GM23338 (cell line): ENCODE results near the gene SLC32A1.

Experiments used
- CREB1 ChIP-seq: fragments of 250-450 bp; sonication (Bioruptor Pico); IDR thresholded peaks from 2 replicates; pipeline ENCODE4 v1.5.0; 2020; ENCODE audit warnings: low read depth, mild to moderate bottlenecking, moderate library complexity
- CTCF ChIP-seq, 2 experiments: fragments of 200-600 bp in 1 of 2; sonication (generic) in 1 of 2; conservative IDR thresholded peaks; 2 replicates each; pipeline versions ENCODE4 v1.5.1 to v1.6.1; 2016 to 2017; ENCODE audit warnings: antibody characterized with exemption in 2 of 2, low read depth in 2 of 2, mild to moderate bottlenecking in 2 of 2, moderate library complexity in 1 of 2
- ETS1 ChIP-seq: IDR thresholded peaks from 2 replicates; pipeline ENCODE4 v1.6.1; 2016; ENCODE audit warnings: antibody characterized with exemption
- EZH2 ChIP-seq: fragments of 200-600 bp; sonication (generic); IDR thresholded peaks from one replicate; pipeline ENCODE4 v1.8.0; 2017; ENCODE audit warnings: antibody characterized with exemption, mild to moderate bottlenecking, low read depth; ENCODE audit not compliant: unreplicated experiment
- EZH2phosphoT487 ChIP-seq: fragments of 200-600 bp; sonication (generic); IDR thresholded peaks from one replicate; pipeline ENCODE4 v1.8.1; 2018; ENCODE audit warnings: antibody characterized with exemption; ENCODE audit not compliant: unreplicated experiment
- JUNB ChIP-seq: IDR thresholded peaks from one replicate; pipeline ENCODE4 v1.6.1; 2016; ENCODE audit warnings: antibody characterized with exemption; ENCODE audit not compliant: unreplicated experiment
- NANOG ChIP-seq: IDR thresholded peaks from 2 replicates; pipeline ENCODE4 v1.6.1; 2016; ENCODE audit warnings: antibody characterized with exemption, borderline replicate concordance
- POLR2AphosphoS5 ChIP-seq: IDR thresholded peaks from 2 replicates; pipeline ENCODE4 v1.6.1; 2016; ENCODE audit warnings: antibody characterized with exemption, low read depth
- REST ChIP-seq: IDR thresholded peaks from one replicate; pipeline ENCODE4 v1.6.1; 2018; ENCODE audit warnings: antibody characterized with exemption; ENCODE audit not compliant: unreplicated experiment
- STAT1 ChIP-seq: IDR thresholded peaks from one replicate; pipeline ENCODE4 v1.6.1; 2016; ENCODE audit warnings: antibody characterized with exemption; ENCODE audit not compliant: unreplicated experiment
- ZNF114 ChIP-seq: fragments of 250-450 bp; sonication (Bioruptor Pico); IDR thresholded peaks from 2 replicates; pipeline ENCODE4 v1.5.0; 2020; ENCODE audit warnings: mild to moderate bottlenecking, moderate library complexity
- ZNF331 ChIP-seq: fragments of 250-450 bp; sonication (Bioruptor Pico); IDR thresholded peaks from 2 replicates; pipeline ENCODE4 v1.5.0; 2020; ENCODE audit warnings: low read depth, mild to moderate bottlenecking, moderate library complexity

DNA sequence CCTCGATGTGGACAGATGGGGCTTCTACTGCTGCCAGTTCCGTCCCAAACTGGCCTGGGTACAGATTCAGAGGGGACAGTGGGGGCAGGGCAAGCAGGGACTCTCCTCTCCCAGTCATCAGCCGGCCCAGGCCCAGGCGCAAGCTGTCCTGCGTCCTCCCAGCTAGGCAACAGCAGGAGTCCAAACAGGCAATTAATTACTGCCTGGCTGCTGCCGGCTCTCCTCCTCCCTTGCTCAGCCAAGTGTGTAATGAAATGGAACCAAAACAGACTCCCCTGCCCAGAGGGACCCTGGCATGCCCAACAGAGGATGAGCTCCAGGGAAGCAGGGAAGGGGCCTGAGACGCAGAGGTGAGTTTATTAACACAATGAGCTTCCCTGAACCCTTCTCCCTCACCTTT lies 17.8 kb upstream of the SLC32A1 start:
- TF ChIP-seq JUNB (no peak), CREB1 (CRISPR knock-in tag) (no peak), CTCF (conservative IDR thresholded peaks at IDR 0.05; ENCODE audit: low read depth in 2 of 2) (no peak), POLR2AphosphoS5 (no peak), ETS1 (no peak), REST (no peak), EZH2phosphoT487 (no peak), STAT1 (no peak), EZH2 (no peak), ZNF331 (CRISPR knock-in tag) (no peak), ZNF114 (CRISPR knock-in tag) (no peak), NANOG (no peak)
